HG03520 (cell line): ENCODE data around the gene ONECUT1.

Experiments
- ATAC-seq: cut with Tn5 transposase; IDR thresholded peaks from one replicate; pipeline ENCODE4 v1.9.1; 2021; ENCODE audit warnings: mild to moderate bottlenecking, moderate library complexity; ENCODE audit not compliant: unreplicated experiment

ONECUT1 gene

DNA sequence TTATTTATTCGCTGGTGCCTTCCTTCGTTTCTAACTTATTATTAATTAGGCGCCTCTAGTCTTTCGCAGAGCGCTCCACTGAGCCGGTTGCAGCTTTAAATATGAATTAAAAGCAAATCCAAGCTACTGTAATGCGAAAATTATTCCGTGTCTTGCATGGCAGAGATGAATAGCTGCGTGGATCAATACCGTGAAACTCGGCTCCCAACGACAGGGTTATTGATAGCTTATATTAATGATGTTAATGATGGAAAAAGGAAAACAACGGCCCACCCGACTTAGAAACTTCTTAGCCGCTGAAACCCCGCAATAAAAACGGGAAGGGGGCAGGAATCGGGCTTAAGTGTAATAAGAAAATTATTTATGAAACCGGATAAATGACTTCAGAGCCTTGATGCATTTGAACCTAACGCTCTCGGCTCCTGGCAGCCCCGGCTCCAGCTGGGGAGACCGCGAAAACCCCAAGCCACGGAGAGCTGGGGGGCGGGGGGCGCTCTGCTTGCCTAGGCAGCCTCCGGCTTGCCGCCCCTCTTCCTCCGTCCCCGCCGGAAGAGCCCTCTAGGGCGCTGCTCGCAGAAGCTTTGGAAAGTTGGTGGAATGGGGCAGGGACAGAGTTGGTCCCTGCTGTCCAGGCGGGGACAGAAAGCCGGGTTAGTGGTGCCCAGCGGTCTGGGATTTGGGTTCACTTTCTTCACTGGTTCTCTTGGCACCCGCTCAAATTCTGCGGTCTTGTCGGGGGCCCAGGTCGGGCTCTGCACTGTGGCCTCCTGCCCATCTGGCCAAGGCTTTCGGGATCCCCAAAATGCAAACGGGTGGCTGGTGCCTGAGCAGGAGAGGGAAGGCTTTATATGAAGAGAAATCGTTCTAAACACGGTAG is 7.7 kb upstream of the ONECUT1 start:
- no peak for ATAC-seq

GRCh38 chr15:52796753-52797520 is 6.8 kb upstream of the ONECUT1 start:
- no peak for ATAC-seq

GRCh38 chr15:52796228-52796521 is 6.0 kb upstream of the ONECUT1 start:
- no peak for ATAC-seq

DNA sequence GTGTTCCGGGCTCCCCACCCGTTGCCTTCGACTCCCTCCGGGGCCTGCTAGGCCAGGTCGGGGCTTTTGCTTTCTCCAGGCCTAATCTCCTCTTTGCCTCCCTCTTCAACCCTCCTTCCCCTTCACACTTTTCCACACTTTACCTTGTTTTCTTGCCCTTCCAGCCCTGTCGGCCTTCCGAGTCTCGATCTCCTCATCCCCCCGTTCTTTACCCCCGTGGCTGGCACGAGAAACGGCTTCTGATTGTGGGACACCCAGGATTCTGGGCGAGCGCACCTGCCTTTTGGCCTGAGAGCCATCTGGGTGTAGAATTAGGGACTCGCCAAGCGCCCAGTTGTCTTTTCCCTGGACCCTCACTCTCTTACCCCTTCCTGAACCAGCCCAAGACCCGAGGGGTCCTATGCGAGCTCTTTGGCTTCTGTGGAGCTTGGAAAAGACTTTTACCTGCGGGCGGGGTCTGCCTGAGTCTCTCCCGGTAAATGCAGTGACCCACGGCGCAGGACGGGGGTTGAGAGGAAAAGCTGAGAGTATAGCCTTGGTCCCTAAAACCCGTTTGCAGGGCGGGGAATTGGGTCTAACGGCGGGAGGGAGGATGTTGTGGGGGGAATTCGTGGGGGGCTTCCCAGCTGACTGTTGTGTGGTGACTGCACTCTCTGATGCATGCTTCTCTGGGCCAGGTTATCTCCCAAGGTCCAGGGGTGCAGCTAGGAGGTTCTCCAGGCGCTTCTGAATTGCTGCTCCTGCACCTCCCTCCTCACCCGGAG is 5.5 kb upstream of the ONECUT1 start:
- no peak for ATAC-seq

GRCh38 chr15:52794665-52795463 is 4.7 kb upstream of the ONECUT1 start:
- ATAC-seq: no peak

DNA sequence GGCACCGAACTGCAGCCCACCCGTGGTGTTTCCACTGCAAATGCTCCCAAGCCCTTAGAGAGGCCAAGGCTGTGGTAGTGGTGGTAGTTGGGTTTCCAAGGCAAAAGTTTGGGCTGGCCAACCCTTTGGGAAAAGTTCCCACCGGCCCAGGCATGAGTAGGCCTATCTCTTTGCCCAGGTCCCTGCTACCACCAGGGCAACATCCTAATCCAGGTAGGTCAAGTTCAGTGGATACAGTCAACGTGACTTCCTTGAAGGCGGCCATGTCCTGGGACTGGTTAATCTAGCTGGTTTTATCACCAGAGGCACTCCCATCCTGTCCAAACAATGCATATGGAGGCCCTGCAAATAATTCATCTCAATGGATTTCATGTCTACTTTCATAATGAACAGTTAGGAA is 1.6 kb upstream of the ONECUT1 start:
- no peak for ATAC-seq

GRCh38 chr15:52790941-52791751 is 1.0 kb upstream of the ONECUT1 start:
- no peak for ATAC-seq

GRCh38 chr15:52789601-52790168 is 451 bp downstream of the ONECUT1 start:
- ATAC-seq: no peak

DNA sequence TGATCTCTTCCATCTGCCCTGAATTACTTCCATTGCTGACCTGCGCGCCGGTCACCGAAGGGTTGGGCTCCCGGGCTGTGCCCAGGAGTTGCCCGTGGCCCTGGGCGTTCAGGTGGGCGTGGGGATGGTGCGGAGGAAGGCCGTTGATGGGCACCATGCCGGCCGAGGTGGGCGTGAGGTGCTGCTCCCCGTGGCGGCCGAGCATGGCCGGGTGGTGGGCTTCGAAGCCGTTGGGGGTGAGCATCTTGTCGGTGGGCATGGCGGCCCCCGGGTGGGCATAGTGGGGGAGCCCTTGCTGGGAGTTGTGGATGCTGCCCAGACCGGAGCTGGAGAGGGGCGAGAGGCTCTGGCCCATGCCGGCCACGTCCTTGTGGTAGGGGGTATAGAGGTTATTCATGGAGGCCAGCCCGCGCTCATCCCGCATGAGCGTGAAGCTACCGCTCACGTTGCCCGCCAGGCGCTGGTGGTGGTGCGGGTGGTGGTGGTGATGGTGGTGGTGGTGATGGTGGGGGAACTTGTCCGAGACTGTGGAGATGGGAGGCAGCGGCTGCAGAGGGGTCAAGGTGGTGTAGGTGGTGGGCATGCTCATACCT is 1.0 kb downstream of the ONECUT1 start:
- ATAC-seq: no peak

DNA sequence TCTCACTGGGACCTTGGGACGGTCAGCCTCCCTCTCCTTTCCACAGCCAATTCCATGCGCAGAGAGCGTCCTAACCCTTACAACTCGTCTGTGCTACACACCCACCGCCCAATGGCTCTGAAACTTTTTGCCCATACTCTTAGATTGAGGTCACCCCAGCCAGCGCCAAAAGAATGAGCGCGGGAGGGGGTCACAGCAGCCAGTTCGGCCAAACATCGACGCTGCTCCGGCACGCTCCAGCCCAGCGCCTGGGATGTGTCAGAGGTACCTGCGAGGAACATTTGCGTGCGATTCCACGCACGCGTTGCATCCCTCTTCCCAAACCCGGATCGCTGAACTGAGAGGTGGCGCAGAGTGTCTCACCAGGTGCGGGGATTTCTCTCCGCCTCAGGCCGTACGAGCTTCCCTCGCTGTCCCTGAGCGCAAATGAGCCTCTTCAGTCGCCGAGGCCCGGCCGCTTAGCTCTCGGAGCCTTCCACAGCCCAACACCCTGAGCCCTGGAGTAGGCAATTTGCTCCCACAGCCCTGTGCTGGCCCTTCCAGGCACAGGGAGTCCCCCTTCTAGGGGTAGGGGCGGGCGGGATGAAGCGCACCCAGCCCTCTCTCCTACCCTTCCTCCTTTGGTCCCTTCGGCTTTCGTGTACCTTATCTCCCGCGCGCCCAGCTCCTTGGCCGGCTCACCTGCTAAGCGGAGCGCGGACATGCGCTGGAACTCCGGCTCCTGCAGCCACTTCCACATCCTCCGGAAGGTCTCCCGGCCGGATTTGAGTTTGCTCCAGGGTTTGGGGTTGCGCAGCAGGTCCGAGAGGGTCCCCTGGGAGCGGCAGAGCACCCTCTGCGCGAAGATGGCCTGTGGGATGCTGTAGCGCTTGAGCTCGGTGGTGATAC is 1.8 kb downstream of the ONECUT1 start:
- ATAC-seq: no peak

DNA sequence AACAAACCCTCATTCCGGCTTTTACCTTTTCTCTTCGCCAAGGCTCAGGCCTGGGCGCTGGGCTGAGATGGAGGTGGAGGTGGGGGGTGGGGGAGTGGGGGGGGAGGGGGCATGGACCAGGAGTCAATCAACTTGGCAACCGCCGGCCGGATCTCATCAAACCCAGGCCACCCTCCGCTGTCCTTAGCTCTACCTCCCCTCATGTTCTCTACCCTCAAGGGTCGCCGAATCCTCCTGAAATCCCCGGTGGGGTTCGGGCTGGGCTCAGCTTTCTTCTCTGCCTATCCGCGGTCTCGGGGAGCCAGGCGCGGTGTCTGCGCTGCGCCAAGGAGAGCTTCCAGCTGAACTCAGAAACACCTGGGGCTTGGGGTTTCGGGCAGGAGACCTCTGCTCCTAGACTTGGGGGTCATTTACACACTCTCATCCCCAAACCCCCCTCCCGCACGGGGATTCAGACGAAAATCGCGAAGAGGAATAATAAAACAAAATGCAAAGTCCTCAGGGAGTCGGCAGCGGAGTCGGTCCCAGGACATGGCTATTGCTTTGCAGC is 2.5 kb downstream of the ONECUT1 start:
- ATAC-seq: no peak

DNA sequence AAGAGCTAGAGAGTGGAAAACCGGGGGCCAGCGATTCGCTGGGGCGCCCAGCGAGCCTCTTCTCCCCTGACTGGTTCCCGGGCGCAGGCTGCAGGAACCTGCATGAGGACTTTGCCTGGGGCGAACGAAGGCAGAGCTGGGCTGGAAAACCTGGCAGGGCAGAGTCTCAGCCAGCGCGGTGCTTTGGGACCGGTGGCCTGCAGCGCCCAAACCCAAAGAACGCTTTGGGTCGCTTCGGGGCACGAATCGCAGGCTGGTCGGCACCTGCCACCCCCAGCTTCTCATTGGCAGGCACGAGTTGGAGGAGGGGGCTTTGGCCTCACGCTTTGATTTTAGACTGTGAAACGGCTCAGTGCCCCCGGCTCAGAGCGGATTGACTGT is 3.0 kb downstream of the ONECUT1 start:
- ATAC-seq: no peak

DNA sequence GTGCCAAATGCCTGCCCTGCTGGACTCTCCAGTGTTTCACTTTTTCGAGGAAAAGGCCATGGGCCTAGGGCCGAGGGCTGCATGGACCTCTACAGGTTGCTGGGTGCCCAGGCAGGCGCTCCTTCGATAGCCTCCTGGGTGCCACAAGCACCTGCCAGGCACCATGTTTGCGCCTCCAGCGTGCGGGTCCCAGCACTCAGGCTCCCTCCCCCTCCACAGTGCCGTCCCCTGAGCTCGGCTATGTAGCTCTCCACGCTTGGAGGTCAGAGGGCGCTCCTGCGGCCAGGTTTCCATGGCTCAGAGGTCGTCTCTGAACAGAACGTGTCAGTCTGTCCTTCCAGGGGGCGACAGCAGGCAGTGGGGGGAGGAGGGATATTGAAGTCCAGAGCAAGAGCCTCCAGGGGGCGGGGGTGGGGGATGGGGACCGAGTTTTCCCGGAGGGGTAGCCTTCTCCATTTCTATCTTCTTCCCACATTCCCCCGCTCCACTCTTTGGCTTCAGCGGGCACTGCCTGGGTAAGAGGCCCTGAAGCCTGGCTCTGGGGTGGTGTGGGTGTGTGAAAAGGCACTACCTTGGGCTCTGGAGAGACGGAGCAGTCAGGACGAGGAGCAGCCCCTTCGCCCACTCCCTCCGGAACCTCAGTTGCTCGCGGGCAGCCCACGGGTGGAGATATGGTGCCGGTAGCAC is 3.6 kb downstream of the ONECUT1 start:
- ATAC-seq: no peak

DNA sequence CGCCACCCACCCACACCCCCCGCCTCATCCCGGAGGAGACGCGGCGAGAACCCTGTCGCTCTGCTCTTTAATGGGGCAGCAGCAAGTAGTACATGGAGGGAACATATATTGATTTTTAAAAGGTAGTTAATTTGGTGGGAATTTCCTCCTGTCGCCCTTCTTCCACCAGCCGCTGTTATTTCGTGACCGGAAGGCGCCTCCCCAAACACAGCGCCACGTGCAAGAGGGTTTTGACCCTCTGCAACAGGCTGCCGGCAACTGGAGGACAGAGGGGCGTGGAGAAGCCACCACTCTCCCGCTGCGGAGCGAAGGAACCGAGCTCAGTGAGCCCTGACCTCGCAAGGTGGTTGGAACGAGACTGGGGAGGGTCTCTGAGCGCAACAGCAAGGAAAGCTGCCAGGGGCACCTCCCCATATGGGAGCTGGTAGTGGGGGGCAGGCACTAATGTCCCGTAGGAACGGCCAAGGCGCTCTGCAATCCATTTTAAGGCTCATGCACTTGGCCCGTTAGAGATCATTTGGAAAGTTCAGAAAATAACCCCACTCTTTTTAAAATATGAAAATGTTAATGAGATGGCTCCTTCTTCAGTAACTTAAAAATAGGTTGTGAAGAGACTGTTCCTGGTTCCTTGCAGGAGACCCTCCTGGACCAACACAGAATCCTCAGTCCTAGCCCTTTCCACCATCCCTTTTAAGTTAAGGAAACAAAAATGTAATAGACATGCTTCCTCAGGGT is 4.3 kb downstream of the ONECUT1 start:
- ATAC-seq: no peak

DNA sequence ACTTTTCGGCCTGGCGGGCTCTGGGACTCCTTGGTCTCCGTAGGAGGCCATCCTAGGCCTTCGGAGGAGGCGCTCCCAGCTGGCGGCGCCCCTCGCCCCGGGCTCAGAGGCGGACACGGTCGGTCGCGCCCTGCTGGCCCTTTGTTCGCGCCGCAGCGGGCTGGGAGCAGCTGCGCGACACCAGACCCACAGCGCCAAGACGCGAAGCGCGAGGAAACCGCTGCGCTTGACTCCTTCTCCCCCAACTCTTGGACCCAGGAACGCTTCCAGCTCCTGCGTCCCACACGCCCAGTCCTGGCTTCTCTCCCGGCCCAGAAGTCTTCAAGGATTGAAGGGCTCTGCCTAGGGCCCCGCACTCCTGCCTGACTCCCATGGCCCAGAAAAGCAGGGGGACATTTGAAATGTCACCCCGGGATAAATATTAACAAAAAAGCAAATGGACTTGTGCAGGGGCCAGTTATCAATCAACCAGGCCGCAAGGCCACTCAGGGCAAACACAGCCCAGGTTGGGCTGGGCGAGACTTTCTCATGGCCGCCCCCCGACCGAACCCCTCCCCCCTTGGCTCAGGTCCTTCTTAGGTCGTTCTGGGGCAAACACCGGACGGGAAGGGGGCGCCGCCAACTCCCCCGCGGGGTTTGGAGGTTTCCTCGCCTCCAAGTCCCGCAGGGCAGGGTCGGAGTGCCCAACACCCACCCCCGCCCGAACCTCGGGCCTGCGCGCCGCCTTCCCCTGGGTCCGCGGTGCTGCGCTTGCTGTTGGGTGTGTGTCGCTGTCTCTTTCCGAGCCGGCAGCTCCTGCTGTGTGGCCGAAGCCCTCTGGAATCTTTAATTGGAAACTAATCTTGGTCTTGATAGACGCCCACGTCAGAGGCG is 5.1 kb downstream of the ONECUT1 start:
- no peak for ATAC-seq
